ENCODE measurements around the gene TMEFF2.
A peak's percentile ranks its signal among the peaks of the same experiment; 100 is the strongest.
"Not testable (repeated sequence)": the region's sequence is repeated elsewhere in the genome, so short reads cannot be mapped to it uniquely, and the experiment has no call there.

The TMEFF2 gene

DNA sequence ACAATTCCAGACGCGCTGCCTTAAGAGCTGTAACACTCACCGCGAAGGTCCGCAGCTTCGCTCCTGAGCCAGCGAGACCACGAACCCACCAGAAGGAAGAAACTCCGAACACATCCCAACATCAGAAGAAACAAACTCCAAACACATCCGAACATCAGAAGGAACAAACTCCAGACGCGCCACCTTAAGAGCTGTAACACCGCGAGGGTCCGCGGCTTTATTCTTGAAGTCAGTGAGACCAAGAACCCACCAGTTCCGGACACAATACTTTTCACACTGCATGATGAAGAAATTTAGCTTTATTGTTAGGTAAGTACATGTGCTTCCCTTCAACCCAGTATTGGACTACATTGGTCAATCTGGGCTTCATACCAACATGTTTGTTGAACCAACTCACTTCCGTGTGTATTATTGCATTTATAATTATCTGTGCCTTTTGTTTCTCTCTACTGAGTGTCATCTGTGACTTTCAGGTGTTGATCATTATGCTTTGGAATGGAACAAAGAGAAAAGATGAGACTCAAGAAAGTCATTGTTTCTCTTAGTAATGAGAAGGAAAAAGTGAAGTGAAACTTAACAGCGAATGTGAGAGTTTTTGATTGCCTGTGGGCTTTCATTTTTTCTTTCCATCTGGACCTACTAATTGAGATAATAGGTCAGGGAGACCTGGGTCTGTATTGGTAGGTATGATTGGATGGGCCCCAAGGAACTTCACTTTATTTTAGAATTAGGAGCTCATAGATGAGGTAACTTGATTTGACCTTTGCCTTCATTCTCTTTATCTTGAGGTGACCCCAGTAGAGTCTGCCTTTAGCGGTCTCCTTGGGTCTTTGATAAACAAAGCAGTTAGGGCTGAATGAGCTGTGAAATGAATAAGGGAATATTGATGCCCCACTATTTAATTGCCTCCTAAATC lies 271.7 kb downstream of the TMEFF2 start:
- Histone ChIP-seq H3K4me1 (no peaks in the 10 kb centered on the region), H3K79me2 (no peaks in the 10 kb centered on the region), H3K36me3 (ENCODE audit: control insufficient read depth, insufficient read depth, low read length) (no peaks in the 10 kb centered on the region), H3K9me3 (ENCODE audit: control insufficient read depth, low read length) (no peaks in the 10 kb centered on the region), H3K27me3 (ENCODE audit: control insufficient read depth, insufficient read depth, low read length) (no peaks in the 10 kb centered on the region), H3K9ac (no peak overlapping the region), H3K4me3 (ENCODE audit: low read depth, low read length) (no peak overlapping the region), H3K4me2 (ENCODE audit: low read length) (no peak overlapping the region), H3K27ac (no peak overlapping the region), H2AFZ (no peak overlapping the region)
- no peak for TF ChIP-seq CTCF (IDR thresholded peaks at IDR 0.05)

DNA sequence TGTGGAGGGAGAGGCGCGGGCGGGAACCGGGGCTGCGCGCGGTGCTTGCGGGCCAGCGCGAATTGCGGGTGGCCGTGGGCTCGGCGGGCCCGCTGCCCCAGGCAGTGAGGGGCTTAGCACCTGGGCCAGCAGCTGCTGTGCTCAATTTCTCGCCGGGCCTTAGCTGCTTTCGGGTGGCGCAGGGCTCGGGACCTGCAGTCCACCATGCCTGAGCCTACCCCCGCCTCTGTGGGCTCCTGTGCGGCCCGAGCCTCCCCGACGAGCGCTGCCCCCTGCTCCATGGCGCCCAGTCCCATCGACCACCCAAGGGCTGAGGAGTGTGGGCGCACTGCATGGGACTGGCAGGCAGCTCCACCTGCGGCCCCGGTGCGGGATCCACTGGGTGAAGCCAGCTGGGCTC lies 273.1 kb downstream of the TMEFF2 start:
- not testable (repeated sequence) for H3K4me1 ChIP-seq; H3K4me3 ChIP-seq (ENCODE audit: low read depth, low read length); H3K9ac ChIP-seq; H3K4me2 ChIP-seq (ENCODE audit: low read length); H3K79me2 ChIP-seq; H2AFZ ChIP-seq; H3K9me3 ChIP-seq (ENCODE audit: control insufficient read depth, low read length); H3K27ac ChIP-seq; H3K36me3 ChIP-seq (ENCODE audit: control insufficient read depth, insufficient read depth, low read length); H3K27me3 ChIP-seq (ENCODE audit: control insufficient read depth, insufficient read depth, low read length)

DNA sequence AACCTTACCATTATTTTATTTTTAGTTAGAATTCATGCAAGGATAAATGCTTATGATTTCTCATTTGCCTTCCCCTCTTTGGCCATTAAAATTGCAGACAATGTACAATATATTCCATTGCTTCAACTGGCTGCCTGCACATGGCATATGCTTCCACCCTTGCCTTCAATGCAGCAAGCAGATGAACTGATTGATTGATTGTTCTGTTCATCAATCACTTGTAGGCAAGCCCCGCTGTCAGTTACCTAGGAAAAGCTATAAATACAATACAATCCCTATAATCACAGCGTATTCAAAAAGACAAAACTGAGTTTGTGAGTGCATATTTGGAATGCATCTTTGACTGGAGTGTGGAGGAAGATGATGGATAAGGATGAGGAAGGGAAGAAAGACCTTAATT lies 274.2 kb downstream of the TMEFF2 start:
- Histone ChIP-seq H3K27ac (no peak overlapping the region), H3K9me3 (ENCODE audit: control insufficient read depth, low read length) (no peaks in the 10 kb centered on the region), H3K4me1 (no peaks in the 10 kb centered on the region), H3K36me3 (ENCODE audit: control insufficient read depth, insufficient read depth, low read length) (no peaks in the 10 kb centered on the region), H2AFZ (no peak overlapping the region), H3K4me2 (ENCODE audit: low read length) (no peak overlapping the region), H3K9ac (no peak overlapping the region), H3K27me3 (ENCODE audit: control insufficient read depth, insufficient read depth, low read length) (no peaks in the 10 kb centered on the region), H3K79me2 (no peaks in the 10 kb centered on the region), H3K4me3 (ENCODE audit: low read depth, low read length) (no peak overlapping the region)
- no peak for TF ChIP-seq CTCF (IDR thresholded peaks at IDR 0.05)

- Histone ChIP-seq H3K36me3 (ENCODE audit: control insufficient read depth, insufficient read depth, low read length) (no peaks in the 10 kb centered on the region), H3K27me3 (ENCODE audit: control insufficient read depth, insufficient read depth, low read length) (no peaks in the 10 kb centered on the region), H3K4me2 (ENCODE audit: low read length) (peak overlapping the region; percentile 23), H3K9ac (no peak overlapping the region), H3K9me3 (ENCODE audit: control insufficient read depth, low read length) (no peaks in the 10 kb centered on the region), H3K4me3 (ENCODE audit: low read depth, low read length) (no peak overlapping the region), H3K4me1 (no peaks in the 10 kb centered on the region), H2AFZ (no peak overlapping the region), H3K79me2 (no peaks in the 10 kb centered on the region), H3K27ac (no peak overlapping the region)
- no peak for TF ChIP-seq CTCF (IDR thresholded peaks at IDR 0.05)
These were observed 276.6 kb downstream of the TMEFF2 start for GRCh38 chr2:191917967-191918651.

GRCh38 chr2:191917430-191917881 lies 277.3 kb downstream of the TMEFF2 start:
- no peak overlapping the region for H3K27ac ChIP-seq
- H3K4me3 ChIP-seq (ENCODE audit: low read depth, low read length): no peak overlapping the region
- no peaks in the 10 kb centered on the region for H3K4me1 ChIP-seq
- no peaks in the 10 kb centered on the region for H3K79me2 ChIP-seq
- H2AFZ ChIP-seq: no peak overlapping the region
- no peaks in the 10 kb centered on the region for H3K27me3 ChIP-seq (ENCODE audit: control insufficient read depth, insufficient read depth, low read length)
- no peak overlapping the region for H3K9ac ChIP-seq
- TF ChIP-seq CTCF (IDR thresholded peaks at IDR 0.05): no peak
- no peak overlapping the region for H3K4me2 ChIP-seq (ENCODE audit: low read length)
- H3K9me3 ChIP-seq (ENCODE audit: control insufficient read depth, low read length): no peaks in the 10 kb centered on the region
- no peaks in the 10 kb centered on the region for H3K36me3 ChIP-seq (ENCODE audit: control insufficient read depth, insufficient read depth, low read length)
